Caco-2 (cell line): ENCODE data around the gene PSMA1. TPM values are rescaled to one million over a fixed set of nuclear protein-coding genes. Genes with fewer than 3 reads are reported as not detected.
"Not testable (repeated sequence)": the region's sequence is repeated elsewhere in the genome, so short reads cannot be mapped to it uniquely, and the experiment has no call there.

Experiments
- Bru-seq: library from RNA; stranded (reverse); fragments of 400-500 nt; gene quantifications from one replicate; lab custom pipeline; 2021; lab: Mats Ljungman, UMichigan
- BruChase-seq, 2 experiments: library from RNA; stranded (reverse); fragments of 400-500 nt; gene quantifications; one replicate each; lab custom pipeline; 2021; lab: Mats Ljungman, UMichigan
- BruUV-seq: library from RNA; stranded (reverse); fragments of 400-500 nt; replicated peaks from 2 replicates; lab custom pipeline; 2021; lab: Mats Ljungman, UMichigan
- CTCF ChIA-PET: fragments of 300-600 bp; sonication (Branson Sonifier 250); formaldehyde crosslinking; loops from one replicate; lab custom pipeline; 2022; ENCODE audit warnings: antibody characterized with exemption; lab: Charles Lee
- POLR2A ChIA-PET: fragments of 300-600 bp; sonication (Branson Sonifier 250); formaldehyde crosslinking; loops from one replicate; lab custom pipeline; 2022; ENCODE audit warnings: antibody characterized with exemption; lab: Charles Lee
- DNase-seq, 2 experiments: peaks; one replicate each; pipeline versions ENCODE4 v3.0.0 to v3.0.0-alpha.2; 2020 to 2022
- H3K27me3 ChIP-seq: replicated peaks from 2 replicates; pipeline ENCODE4 v1.6.0; 2011; ENCODE audit warnings: low read length; ENCODE audit not compliant: control insufficient read depth, insufficient read depth
- H3K36me3 ChIP-seq: 2 replicates; pipeline ENCODE4 v1.5.1; 2011; ENCODE audit warnings: low read length; ENCODE audit not compliant: control insufficient read depth, insufficient read depth
- H3K4me1 ChIP-seq: fragments of 250-450 bp; sonication (Bioruptor Pico); 2 replicates; pipeline ENCODE4 v1.5.1; 2020; ENCODE audit warnings: mild to moderate bottlenecking
- H3K4me3 ChIP-seq: 2 replicates; pipeline ENCODE4 v1.5.1; 2011; ENCODE audit warnings: low read depth, mild to moderate bottlenecking, control low read depth, low read length
- H3K9me3 ChIP-seq: fragments of 250-450 bp; sonication (Bioruptor Pico); 2 replicates; pipeline ENCODE4 v1.5.1; 2020; ENCODE audit warnings: mild to moderate bottlenecking, moderate library complexity
- H3K27ac Mint-ChIP-seq: one replicate; pipeline ENCODE4 v1.8.0; 2022; ENCODE audit warnings: mixed read lengths; ENCODE audit not compliant: unreplicated experiment
- H3K27me3 Mint-ChIP-seq: one replicate; pipeline ENCODE4 v1.8.0; 2022; ENCODE audit warnings: mixed read lengths; ENCODE audit not compliant: insufficient read depth, unreplicated experiment
- H3K36me3 Mint-ChIP-seq: one replicate; pipeline ENCODE4 v1.8.0; 2022; ENCODE audit warnings: mild to moderate bottlenecking, mixed read lengths; ENCODE audit not compliant: insufficient read depth, unreplicated experiment
- H3K4me1 Mint-ChIP-seq: one replicate; pipeline ENCODE4 v1.8.0; 2022; ENCODE audit warnings: low read depth, mixed read lengths; ENCODE audit not compliant: unreplicated experiment
- H3K4me3 Mint-ChIP-seq: one replicate; pipeline ENCODE4 v1.8.0; 2022; ENCODE audit warnings: mild to moderate bottlenecking, moderate library complexity, mixed read lengths; ENCODE audit not compliant: unreplicated experiment
- H3K9me3 Mint-ChIP-seq: one replicate; pipeline ENCODE4 v1.8.0; 2022; ENCODE audit warnings: mixed read lengths; ENCODE audit not compliant: unreplicated experiment
- intact Hi-C: fragments of 100-400 bp; cut with micrococcal nuclease; formaldehyde crosslinking; loops from one replicate; pipeline ENCODE4 v1.10.0; 2022; ENCODE audit not compliant: unreplicated experiment
- long read RNA-seq: library from polyadenylated mRNA; stranded (forward); transcript quantifications from one replicate; pipeline ENCODE4 v2.0.0, GENCODE V29; 2022
- total RNA-seq: library from RNA; stranded (reverse); gene quantifications from 2 replicates; pipeline ENCODE4 v1.2.3, GENCODE V29; 2022
- TF ChIP-seq, protein P1 (sequence below), 2 experiments: fragments of 200-600 bp in 1 of 2; IDR thresholded peaks; 1 replicate in 1 of 2; 2 replicates in 1 of 2; pipeline versions ENCODE4 v1.5.1 to v1.8.0; 2011 to 2022; ENCODE audit warnings: antibody characterized with exemption in 1 of 2, control low read depth in 1 of 2, inconsistent platforms in 1 of 2, low read depth in 1 of 2, low read length in 1 of 2, mild to moderate bottlenecking in 1 of 2, moderate library complexity in 1 of 2; ENCODE audit not compliant: insufficient read depth in 1 of 2, severe bottlenecking in 1 of 2, unreplicated experiment in 1 of 2

Gene PSMA1
- 189 and 194 TPM in 2 replicates for total RNA-seq
- percentile 74 among the genes with signal in this experiment for Bru-seq, nascent RNA
- BruChase-seq, experiment 1, labeled RNA remaining after a 2-hour chase = percentile 74 among the genes with signal in this experiment
- percentile 75 among the genes with signal in this experiment for BruChase-seq, experiment 2, labeled RNA remaining after a 6-hour chase
- long read RNA-seq, transcript PSMA1-201 (10 exons, 1,505 nt) = major isoform, 291 of 387 reads
- long read RNA-seq, transcript PSMA1-209 (10 exons, 1,527 nt) = minor isoform, 18 of 387 reads
- long read RNA-seq, partial matches to known transcripts = 5 of 387 reads
- long read RNA-seq, other reads (novel, unspliced or antisense) = 69 of 387 reads

GRCh38 chr11:14519917-14520746, at the start of gene PSMA1:
Gene PSMA1, minus strand, starts transcription at chr11:14520386. Its CDS starts 87 bp downstream, at chr11:14520299.
- BruUV-seq = no TSS peak
- peak; percentile 95 to 96 for DNase-seq
- H3K4me3 Mint-ChIP-seq = peak within 1 kb of the TSS; percentile 76
- ChIA-PET CTCF (no interaction called here), POLR2A (interaction anchor here (0.5 to 1.6 kb wide), 4 partner anchors 20 to 125 kb away, joined by 3 to 5 read pairs (median 3); partner anchors contain the start of gene PDE3B)
- H3K36me3 ChIP-seq = no peaks in the 10 kb centered on the region; the same call in none of the 2 replicates
- no peaks in the 10 kb centered on the region for H3K9me3 ChIP-seq
- TF ChIP-seq, protein P1, sequence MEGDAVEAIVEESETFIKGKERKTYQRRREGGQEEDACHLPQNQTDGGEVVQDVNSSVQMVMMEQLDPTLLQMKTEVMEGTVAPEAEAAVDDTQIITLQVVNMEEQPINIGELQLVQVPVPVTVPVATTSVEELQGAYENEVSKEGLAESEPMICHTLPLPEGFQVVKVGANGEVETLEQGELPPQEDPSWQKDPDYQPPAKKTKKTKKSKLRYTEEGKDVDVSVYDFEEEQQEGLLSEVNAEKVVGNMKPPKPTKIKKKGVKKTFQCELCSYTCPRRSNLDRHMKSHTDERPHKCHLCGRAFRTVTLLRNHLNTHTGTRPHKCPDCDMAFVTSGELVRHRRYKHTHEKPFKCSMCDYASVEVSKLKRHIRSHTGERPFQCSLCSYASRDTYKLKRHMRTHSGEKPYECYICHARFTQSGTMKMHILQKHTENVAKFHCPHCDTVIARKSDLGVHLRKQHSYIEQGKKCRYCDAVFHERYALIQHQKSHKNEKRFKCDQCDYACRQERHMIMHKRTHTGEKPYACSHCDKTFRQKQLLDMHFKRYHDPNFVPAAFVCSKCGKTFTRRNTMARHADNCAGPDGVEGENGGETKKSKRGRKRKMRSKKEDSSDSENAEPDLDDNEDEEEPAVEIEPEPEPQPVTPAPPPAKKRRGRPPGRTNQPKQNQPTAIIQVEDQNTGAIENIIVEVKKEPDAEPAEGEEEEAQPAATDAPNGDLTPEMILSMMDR (IDR thresholded peaks at IDR 0.05; ENCODE audit: insufficient read depth in 1 of 2, low read depth in 1 of 2, low read length in 1 of 2, severe bottlenecking in 1 of 2, unreplicated experiment in 1 of 2) = peak in 1 of 2 experiments; percentile 13
- H3K27me3 Mint-ChIP-seq = no peaks in the 10 kb centered on the region
- H3K36me3 Mint-ChIP-seq = peaks cover 30% of the 10 kb centered on the region
- peak within 1 kb of the TSS; percentile 96 for H3K27ac Mint-ChIP-seq
- H3K4me1 Mint-ChIP-seq = peaks cover 11% of the 10 kb centered on the region
- H3K27me3 ChIP-seq = no peaks in the 10 kb centered on the region
- peaks cover 6% of the 10 kb centered on the region; the same call in 1 of the 2 replicates for H3K4me1 ChIP-seq
- H3K4me3 ChIP-seq = peak within 1 kb of the TSS; percentile 80
- intact Hi-C loops = loop anchor here (1.0 to 5.0 kb wide), 4 partner anchors 21 to 372 kb away; partner anchors contain the start of genes COPB1, CYP2R1 and PDE3B
- no peaks in the 10 kb centered on the region for H3K9me3 Mint-ChIP-seq

DNA sequence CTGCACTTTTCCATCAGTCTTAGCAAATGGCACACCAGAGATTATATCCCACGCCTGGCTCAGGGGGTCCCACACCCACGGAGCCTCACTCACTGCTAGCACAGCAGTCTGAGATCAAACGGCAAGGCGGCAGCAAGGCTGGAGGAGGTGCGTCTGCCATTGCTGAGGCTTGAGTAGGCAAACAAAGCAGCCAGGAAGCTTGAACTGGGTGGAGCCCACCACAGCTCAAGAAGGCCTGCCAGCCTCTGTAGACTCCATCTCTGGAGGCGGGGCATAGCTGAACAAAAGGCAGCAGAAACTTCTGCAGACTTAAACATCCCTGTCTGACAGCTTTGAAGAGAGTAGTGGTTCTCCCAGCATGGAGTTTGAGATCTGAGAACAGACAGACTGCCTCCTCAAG, 49.3 kb upstream of the PSMA1 start:
- POLR2A ChIA-PET, H3K4me3 ChIP-seq, H3K36me3 ChIP-seq, H3K27ac Mint-ChIP-seq, H3K27me3 ChIP-seq, intact Hi-C loops, DNase-seq, H3K27me3 Mint-ChIP-seq, H3K4me3 Mint-ChIP-seq, BruUV-seq, H3K9me3 ChIP-seq, H3K36me3 Mint-ChIP-seq: not testable (repeated sequence)
- peaks cover 32% of the 10 kb centered on the region for H3K4me1 Mint-ChIP-seq
- peaks cover 17% of the 10 kb centered on the region; the same call in 1 of the 2 replicates for H3K4me1 ChIP-seq
- H3K9me3 Mint-ChIP-seq = peaks cover 48% of the 10 kb centered on the region
- CTCF ChIA-PET = interaction anchor here (0.6 kb wide), 1 partner anchor 114 kb away, joined by 3 read pairs; no protein-coding TSS in a partner anchor

DNA sequence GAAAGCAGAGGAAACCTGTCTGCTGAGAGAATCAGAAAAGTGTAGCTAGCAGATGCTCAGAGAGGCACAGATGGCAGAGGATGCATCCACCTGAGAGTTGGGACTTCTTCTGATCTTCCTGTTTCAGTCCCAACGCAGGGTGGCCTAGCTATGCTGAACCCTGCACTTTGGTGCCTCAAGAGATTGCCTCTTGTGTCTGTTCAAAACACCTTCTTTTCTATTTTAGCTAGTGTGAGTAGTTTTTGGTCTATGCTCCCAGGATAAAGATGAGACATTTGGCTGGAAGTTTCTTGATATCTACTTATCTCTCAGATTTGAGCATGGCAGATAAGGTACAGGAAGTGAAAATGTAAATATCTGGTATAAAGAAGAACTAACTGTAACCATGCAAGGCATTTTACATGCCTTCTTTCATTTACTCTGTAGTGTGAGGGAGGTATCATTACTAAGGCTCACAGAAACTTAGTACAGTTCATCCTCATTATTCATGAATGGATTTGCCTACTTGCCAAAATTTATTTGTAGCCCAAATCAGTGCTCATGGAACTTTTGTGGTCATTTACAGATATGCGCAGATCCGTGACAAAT, 47.0 kb upstream of the PSMA1 start:
- DNase-seq = no peak
- H3K27me3 ChIP-seq = no peaks in the 10 kb centered on the region
- Mint-ChIP-seq H3K27me3 (no peaks in the 10 kb centered on the region), H3K4me3 (no peak overlapping the region), H3K27ac (peak overlapping the region; percentile 1), H3K9me3 (peaks cover 34% of the 10 kb centered on the region), H3K36me3 (no peaks in the 10 kb centered on the region), H3K4me1 (peaks cover 28% of the 10 kb centered on the region)
- H3K9me3 ChIP-seq = no peaks in the 10 kb centered on the region; the same call in 1 of the 2 replicates
- TF ChIP-seq, protein P1 (IDR thresholded peaks at IDR 0.05; ENCODE audit: insufficient read depth in 1 of 2, low read depth in 1 of 2, low read length in 1 of 2, severe bottlenecking in 1 of 2, unreplicated experiment in 1 of 2) = no peak
- intact Hi-C loops = no loop called here
- no TSS peak for BruUV-seq
- peaks cover 17% of the 10 kb centered on the region; the same call in 1 of the 2 replicates for H3K4me1 ChIP-seq
- ChIA-PET POLR2A (no interaction called here), CTCF (no interaction called here)
- no peaks in the 10 kb centered on the region for H3K36me3 ChIP-seq
- no peak overlapping the region for H3K4me3 ChIP-seq
